HG03060 (cell line): ENCODE results near the gene PAX8.

Experiments used
- ATAC-seq: cut with Tn5 transposase; IDR thresholded peaks from one replicate; pipeline ENCODE4 v1.9.1; 2021; ENCODE audit warnings: low read depth, moderate number of reproducible peaks; ENCODE audit not compliant: unreplicated experiment

PAX8 gene

DNA sequence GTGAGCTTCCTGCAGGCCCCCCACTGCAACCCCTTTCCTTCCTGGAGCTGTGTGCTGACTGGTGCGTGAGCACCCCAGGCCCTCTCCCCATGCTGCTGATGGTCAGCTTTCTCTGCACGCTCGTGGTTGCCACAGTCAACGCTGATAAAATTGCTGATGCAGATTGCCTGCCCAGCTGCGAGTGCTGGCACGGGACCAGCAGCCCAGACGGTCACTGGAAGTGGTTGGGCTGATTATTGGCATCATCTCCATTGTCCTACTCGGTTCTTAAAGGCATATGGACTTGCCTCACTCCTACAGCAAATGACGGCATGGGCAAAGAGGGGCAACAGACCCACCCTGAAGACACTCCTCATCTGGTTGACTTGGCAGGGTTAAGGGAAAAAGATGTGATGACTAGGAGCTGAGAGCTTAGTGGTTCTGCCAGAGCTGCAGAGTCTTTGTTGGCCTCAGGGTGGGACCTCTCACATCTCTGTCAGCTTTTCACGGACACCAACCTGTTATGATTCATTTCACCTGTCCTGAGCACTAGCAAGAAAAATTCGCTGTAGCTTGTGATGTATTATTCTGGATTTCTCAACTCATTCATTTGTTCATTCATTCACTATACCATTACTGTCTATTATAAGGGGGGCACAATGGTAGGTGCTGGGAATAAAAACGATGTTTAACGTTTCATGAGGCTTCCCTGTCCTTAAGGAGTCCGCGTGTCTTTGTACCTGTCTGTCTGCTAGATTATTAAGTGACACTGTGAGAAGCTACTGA lies 38.4 kb downstream of the PAX8 start:
- ATAC-seq = no peak

GRCh38 chr2:113238871-113239839 lies 39.6 kb downstream of the PAX8 start:
- no peak for ATAC-seq

- no peak for ATAC-seq
These were observed 41.0 kb downstream of the PAX8 start for GRCh38 chr2:113237604-113238160.

GRCh38 chr2:113236367-113237159 lies 42.2 kb downstream of the PAX8 start:
- no peak for ATAC-seq

GRCh38 chr2:113235347-113236226 lies 43.1 kb downstream of the PAX8 start:
- peak; percentile 80 for ATAC-seq

DNA sequence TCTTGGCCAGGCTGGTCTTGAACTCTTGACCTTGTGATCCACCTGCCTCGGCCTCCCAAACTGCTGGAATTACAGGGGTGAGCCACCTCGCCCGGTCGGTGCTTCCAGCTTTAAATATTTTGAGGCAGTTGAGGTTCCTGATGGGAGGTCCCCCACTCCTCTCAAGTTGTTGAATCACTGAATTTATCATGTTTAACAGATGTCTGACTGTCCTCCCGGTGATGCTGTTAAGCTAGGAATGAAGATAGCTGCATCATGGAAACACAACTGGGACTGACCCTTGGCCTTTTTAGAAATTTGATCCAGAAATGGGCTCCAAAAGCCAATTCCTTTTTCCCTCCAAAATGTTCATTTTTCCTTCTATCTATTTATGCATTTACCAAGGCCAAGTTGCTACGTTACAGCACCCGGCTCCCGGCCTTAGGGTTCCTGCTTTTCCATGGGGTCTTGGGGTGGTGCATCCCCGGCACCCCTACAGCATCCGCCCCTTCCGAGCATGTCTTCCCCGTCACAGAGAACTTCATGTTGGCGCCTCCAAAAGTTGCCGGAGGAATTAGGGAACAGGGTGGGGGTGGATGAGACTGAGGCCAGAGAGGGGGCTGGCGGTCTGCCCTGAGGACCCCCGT lies 43.9 kb downstream of the PAX8 start:
- no peak for ATAC-seq

DNA sequence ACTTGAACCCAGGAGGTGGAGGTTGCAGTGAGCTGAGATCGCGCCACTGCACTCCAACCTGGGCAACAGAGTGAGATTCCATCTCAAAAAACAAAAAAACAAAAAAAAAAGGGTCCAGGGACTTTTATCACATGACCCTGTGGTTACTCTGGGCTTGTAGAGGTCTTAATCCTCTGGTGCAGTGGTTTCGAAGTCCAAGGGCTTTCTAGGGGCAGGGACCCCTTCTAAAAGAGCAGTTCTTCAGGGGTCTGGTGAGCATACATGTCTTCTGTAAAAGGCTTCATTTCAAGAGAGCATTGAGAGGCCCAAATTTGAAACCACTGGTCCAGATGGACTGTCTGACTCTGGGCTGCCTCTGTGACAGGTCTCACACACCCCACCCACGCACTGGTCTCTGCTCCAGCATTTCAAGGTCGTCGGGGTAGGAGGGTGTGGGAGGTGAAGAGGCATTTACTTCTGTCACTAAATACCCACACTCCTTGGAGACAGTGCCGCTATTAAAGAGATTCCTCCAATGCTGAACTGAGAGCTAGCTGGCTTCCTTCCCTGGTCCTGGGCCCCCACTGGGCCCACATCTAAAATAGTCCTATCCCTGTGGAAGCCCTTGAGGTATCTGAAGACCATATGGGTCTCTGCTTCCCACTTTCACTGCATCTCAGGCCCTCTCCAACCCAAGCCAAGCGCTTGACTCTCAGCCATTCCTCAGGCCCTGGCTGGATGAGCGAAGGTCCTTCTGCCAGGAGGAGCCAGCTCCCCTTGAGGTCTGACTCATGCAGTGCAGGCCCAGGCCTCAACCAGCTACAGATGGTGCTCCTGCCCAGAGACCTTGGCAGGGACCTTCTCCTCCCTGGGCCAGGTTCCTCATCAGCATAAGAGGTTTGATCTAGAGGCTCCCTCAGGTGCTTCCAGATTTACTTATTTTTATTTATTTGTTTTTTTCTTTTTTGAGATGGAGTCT lies 44.8 kb downstream of the PAX8 start:
- ATAC-seq = no peak

DNA sequence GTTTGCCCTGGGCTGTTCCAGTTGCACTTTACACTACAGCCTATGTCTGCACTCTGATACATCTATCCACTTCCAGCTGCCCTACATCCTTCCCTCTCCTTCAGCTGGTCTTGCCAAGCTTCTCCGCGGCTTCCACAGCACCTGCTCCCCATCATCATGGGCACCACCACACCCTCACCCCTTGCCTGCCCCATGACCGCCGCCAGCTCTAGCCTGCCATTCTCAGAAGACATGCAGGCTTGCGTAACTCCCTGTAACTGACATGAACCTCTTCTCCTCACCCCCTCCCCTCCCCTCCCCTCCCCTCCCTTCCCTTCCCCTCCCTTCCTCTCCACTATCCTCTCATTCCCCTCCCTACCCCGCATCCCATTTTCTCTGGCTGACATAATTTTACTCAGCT lies 46.0 kb downstream of the PAX8 start:
- no peak for ATAC-seq

DNA sequence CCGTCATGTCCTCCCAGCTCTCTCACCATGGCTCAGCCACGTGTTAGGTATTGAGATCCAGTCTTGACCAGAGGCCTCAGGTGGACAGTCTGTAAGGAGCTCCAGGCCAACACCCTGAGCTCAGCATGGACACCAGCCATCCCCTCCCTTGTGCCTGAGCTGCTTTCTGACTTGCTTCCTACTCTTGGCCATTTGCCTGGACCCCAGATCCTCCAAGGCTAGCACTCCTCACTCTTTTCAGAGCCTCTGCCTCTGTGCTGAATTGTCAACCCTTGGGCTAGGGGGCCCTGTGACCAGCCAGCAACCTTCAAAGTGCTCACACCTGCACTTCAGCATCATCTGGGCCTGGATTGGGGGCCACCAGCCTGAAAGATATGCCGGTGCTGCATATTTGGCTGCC lies 46.6 kb downstream of the PAX8 start:
- no peak for ATAC-seq

GRCh38 chr2:113231064-113231463 lies 47.7 kb downstream of the PAX8 start:
- no peak for ATAC-seq

DNA sequence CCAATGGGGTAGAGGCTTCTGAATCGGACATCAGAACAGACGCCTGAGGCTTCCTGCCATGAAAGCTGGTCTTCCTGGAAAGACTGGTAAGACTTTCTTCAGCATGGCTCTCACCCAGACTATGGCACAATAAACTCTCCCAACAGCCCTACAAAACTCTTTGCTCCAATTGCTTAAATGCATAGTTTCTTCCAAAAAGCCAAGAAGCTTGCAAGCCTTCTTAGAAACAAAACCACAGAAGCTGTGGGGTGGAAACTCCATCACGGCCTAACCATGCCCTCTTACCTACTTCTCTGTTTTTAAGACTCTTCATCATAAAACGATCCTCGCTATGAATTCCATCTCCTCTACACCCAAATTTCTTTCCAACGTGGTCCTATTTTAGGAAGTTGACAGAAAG lies 48.2 kb downstream of the PAX8 start:
- ATAC-seq = no peak

DNA sequence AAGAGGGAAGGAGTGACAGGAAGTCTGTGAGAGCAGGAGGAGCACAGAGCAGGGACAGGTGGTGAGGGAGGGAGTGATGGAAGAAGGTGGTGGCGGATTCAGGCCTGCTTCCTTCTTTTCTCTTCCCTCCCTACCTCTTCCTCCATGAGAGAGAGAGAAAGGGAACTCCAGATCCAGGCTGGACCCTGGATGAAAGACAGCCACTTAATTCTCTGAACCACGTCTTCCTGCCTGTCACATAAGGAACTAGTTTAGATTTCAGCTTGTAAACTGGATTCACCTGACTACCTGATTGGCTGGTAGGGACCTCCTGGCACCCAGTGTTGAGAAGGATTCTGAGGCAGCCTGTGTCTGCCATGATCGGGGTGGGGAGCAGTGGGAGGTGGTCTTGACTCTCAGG lies 48.9 kb downstream of the PAX8 start:
- ATAC-seq = no peak

GRCh38 chr2:113228991-113229716 lies 49.6 kb downstream of the PAX8 start:
- ATAC-seq = no peak

- ATAC-seq = no peak
These were observed 50.4 kb downstream of the PAX8 start for GRCh38 chr2:113228351-113228750.

DNA sequence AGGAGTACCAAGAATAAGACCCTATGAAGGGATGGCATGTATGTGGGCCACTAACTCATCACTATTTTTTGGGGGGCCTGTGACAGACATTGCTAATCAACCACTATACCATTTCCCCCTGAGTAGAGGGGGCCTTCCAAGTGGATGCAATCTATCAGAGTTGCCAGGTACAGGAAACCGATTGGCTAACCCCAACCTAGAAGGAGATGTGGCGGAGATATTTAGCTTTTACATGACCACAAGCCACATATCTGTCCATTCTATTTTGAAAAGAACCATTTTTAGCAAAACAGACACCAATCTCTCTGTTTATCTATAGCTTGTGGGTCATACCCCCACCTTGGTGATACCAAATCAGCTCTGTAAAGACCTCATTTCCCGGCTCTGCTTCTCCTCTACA lies 51.0 kb downstream of the PAX8 start:
- no peak for ATAC-seq

DNA sequence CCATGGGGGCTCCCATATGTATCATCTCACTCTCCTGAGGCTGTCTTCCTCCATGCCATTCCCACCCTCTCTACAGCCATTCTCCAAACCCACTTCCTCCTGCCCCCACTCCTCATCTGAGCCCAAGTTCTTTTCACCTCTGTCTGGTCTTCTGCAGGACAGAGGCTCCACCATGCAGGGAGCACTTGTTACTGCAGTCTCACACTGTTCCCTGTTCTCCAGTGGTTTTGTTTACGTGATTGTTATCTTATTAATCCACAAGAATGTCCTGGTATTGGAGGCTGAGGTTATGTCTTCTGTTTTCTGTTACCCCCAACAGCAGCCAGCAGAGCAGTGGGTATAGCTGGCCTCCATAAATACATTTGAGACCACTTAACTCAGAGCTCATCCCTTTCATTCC lies 51.4 kb downstream of the PAX8 start:
- no peak for ATAC-seq

- ATAC-seq = no peak
These were observed 52.3 kb downstream of the PAX8 start for GRCh38 chr2:113226462-113226861.
